Cerebellar nuclear complex (tissue), 1 donor: ENCODE measurements around the gene SF3A2.
"Not testable (repeated sequence)": the region's sequence is repeated elsewhere in the genome, so short reads cannot be mapped to it uniquely, and the experiment has no call there.

Source experiments
- DNase-seq, 2 experiments: peaks; one replicate each; lab custom pipeline; 2025; lab: John Stamatoyannopoulos, UW

The SF3A2 gene

DNA sequence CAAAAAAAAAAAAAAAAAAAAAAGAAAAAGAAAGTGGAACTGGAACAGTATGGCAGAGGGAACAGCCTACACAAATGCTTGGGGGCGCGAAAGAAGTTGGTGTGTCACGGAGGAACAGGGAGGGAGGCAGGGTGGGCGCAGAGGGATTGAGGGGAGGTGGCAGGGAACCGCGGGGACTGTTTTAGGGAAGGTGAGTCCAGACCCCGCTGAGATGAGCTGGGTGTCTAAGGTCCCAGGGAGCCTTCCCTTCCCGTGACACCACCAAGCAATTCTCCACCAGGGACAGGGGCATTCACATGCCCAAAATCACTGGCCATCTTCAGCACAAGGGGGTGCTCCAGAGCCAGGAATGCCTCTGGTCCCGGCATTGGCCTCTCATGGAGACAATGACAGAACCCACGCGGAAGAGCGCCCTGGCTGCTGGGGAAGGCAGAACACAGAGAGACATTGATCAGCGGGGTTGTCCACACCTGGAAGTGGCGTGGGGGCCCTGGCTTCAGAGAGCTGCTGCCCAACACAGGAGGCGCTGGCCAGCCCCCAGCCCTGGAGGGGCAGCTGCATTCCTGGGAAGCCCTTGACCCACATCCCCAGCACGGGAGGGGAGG is 38.4 kb downstream of the SF3A2 start:
- no peak for DNase-seq

- DNase-seq, result no peak
Observed at GRCh38 chr19:2275588-2276428, 39.2 kb downstream of the SF3A2 start.

- DNase-seq, result no peak
Observed at GRCh38 chr19:2276429-2276986, 39.9 kb downstream of the SF3A2 start.

- DNase-seq, result no peak
Observed at GRCh38 chr19:2277138-2277537, 40.5 kb downstream of the SF3A2 start.

DNA sequence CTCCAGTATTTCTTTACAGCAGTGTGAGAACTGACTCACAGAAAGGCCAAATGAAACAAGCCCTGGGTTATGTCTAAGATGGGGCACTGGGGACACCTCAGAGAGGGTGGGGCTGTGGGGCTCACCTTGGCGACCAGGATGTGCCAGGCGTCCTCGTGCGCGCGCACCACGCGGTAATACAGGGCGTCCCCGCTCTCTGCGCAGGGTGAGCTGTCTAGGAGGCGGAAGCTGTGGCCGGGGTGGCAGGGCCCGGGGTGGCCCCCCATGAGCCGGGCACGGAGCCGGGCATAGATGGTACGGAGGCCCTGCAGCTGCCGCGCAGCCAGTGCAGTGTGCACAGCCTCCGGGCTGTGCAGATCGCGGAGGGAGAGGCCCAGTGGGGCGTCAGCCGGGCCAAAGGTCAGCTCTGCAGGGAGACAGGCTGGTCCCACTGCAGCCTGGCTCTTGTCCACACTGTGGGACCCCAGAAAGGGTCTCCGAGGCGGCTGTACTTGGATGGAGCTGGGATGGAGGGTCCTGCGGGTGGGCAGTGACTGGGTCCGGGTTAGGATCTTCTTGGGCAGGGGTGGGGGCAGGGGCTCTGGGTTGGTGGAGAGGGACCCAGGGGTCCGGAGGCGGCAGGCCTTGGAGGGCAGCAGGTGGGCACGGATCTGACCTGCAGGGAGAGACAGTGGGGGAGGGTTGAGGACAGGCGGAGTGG is 42.0 kb downstream of the SF3A2 start:
- no peak for DNase-seq

DNA sequence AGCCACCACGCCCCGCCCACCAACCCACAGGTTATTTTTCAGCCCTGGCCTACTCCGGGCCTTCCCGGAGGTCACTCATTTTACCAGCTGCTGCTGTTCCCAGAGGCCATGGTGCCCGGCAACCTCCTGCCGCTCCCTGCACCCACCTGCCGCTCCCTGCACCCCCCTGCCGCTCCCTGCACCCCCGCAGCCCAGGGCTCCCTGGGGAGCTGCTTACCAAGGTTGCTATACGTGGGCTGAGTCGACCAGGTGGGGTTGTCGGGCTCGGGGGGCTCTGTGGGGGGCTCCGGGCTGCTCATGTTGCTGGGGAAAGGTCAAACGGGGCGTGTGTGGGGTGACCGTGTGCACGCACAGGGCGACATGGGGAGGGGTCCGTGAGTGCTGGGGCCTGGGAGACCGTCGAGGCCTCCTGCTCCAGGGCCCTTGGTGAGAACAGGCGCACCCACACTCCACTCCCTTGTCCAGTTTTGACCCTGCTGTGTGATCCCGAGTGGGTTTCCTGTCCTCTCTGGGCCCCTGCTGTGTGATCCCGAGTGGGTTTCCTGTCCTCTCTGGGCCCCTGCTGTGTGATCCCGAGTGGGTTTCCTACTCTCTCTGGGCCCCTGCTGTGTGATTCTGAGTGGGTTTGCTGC is 44.1 kb downstream of the SF3A2 start:
- DNase-seq, result no peak

- not testable (repeated sequence) for DNase-seq
Observed at GRCh38 chr19:2281265-2282061, 44.8 kb downstream of the SF3A2 start.

GRCh38 chr19:2282062-2282861 is 45.6 kb downstream of the SF3A2 start, which contains the start of gene PEAK3:
Gene PEAK3 (minus strand): TSS chr19:2282175. CDS start chr19:2280931, 1,244 bp downstream.
- no peak for DNase-seq

GRCh38 chr19:2282862-2283237 is 46.2 kb downstream of the SF3A2 start:
- no peak for DNase-seq

GRCh38 chr19:2283835-2284507 is 47.3 kb downstream of the SF3A2 start:
- DNase-seq, result no peak

DNA sequence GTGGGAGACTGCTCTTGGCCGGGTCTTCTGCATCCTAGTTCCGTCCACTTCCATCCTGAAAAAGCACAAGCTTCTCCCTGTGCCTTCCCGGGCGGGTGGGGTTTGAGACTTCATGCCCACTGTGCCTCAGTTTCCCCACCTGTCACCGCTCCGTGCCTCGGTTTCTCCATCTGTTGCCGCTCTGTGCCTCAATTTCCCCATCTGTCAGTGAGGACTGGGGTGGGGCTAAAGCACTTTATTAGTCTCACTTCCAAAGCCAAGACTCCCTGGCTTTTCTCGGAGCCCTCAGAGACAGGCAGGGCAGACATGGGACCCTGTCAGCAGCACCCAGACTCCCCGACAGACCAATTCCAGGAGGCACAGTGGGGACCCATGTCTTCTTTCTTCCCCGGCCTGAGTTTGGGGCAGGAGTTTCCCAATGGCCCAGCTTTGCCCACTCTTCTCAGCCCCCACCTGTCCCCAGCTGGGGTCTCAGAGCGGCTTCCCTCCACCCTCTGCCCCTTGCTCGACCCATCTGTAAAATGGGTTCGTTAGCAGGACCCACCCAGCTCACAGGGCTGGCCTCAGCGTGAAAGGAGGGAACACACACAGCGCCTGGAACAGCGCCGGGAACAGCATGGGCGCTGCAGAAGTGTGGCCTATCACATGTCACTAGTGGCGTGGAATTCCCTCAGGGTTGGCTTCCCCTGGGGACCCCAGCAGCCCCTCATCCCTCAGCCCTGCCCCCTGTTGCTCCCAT is 49.9 kb downstream of the SF3A2 start:
- DNase-seq, result no peak

- no peak for DNase-seq
Observed at GRCh38 chr19:2287585-2288337, 51.1 kb downstream of the SF3A2 start.

- no peak for DNase-seq
Observed at GRCh38 chr19:2288338-2288817, 51.8 kb downstream of the SF3A2 start.

DNA sequence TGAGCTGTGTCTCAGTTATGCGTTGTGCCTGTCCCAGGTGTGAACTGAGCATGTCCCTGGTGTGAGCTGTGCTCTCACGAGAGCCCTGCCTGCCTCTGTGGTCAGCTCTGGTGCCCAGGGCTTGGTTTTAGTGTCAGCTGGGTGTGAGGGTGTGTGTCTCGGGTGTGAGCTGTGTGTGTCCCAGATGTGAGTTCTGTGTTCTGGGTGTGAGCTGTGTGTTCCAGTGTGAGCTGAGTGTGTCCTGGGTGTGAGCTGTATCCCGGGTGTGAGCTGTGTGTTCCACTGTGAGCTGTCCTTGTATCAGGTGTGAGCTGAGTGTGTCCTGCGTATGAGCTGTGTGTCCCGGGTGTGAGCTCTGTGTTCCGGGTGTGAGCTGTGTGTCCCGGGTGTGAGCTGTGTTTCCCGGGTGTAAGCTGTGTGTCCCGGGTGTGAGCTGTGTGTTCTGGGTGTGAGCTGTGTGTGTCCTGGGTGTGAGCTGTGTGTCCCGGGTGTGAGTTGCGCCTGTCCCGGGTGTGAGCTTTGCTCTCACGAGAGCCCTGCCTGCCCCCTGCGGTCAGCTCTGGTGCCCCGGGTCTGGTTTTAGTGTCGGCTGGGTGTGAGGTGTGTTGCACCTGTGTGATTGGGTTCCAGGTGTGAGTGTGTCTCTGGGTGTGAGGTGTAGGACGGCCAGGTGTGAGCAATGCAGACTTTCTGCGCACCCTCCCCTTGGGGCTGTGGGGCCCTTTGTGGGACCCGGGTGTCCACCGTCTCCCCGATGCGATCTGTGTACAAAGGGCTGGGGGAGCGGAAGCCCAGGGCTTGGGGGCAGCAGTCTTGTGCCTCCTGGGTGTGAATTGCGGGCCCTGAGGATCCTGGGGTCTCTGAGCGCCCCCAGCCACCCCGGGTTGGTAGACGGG is 52.4 kb downstream of the SF3A2 start:
- DNase-seq, result no peak

DNA sequence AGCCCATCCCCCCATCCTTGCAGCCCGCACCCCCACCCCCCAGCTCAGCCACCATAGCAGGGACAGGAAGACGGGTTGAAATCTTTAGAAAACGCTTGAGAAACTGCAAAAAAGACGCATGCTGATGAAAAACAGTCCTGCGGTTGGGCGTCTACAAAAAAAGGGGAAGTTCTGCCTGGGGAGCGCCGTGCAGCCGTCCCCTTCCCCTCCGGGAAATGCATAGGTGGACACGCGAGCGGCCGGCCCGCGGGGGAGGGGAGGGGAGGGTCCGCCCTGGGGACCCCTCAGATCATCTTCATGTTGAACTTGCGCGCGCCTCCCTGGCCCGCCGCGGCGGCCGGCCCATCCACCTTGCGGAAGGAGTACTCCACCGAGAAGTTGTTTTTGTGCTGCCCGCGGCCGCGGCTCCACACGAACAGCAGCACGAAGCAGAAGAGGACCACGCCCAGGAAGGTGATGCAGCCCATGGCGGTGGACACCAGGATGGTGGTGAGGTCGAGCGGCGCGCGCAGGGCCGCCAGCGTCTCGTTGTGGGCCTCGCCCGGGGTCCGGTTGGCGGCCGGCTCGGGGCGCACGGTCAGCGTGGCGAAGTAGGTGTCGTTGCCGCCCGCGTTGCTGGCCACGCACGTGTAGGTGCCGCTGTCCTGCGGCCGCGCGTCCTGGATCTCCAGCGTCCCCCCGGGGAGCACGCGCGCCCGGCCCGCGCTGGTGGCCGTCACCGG is 53.3 kb downstream of the SF3A2 start:
- no peak for DNase-seq

DNA sequence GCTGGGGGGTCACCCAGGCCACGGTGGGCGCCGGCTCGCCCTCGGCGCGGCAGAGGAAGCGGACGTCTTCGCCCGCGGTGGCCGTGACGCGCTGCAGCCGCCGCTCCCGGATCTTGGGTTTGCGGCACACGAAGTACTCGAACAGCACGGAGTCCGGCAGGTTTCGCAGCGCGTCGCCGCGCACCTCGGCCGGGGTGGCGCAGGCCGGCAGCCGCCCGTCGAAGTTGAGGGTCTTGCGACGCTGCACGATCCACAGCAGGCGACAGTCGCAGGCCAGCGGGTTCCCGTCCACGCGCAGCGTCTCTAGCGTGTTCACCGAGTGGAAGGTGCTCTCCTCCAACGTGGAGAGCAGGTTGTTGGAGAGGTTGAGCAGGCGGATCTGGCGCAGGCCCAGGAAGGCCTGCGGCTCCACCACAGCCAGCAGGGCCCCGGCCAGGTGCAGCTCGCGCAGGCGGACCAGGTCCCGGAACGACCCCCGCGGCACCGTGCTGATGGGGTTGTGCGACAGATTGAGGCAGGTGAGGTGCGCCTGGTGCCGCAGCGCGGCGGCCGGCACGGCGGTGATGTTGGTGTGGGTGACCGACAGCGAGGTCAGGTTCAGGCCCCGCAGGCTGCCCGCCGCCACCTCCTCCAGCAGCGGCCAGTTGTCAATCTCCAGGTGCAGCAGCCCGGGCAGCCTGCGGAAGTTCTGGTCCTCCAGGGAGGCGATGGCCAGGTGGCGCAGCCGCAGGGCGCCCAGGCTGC is 54.0 kb downstream of the SF3A2 start:
- DNase-seq, result no peak
